Small intestine (tissue), 7 donors: ENCODE measurements around the gene MASP2. TPM values are rescaled to one million over a fixed set of nuclear protein-coding genes. Genes with fewer than 3 reads are reported as not detected.

Source experiments
- DNase-seq, 2 donors: peaks; one replicate each; pipeline versions ENCODE4 v3.0.0 to v3.0.0-alpha.2; 2013
- FAIRE-seq: peaks from 2 replicates; lab custom pipeline; 2012; peaks lifted over from hg19 to GRCh38; lab: Jason Lieb, UNC
- H3K27ac ChIP-seq, 3 donors: one replicate each; pipeline ENCODE4 v1.5.1; 2013; ENCODE audit warnings: low read length in 2 of 3, mild to moderate bottlenecking in 2 of 3, control low read depth in 1 of 3, inconsistent platforms in 1 of 3, low read depth in 1 of 3, moderate library complexity in 1 of 3
- H3K27me3 ChIP-seq, 3 donors: one replicate each; pipeline ENCODE4 v1.6.1; 2013; ENCODE audit warnings: low read length in 3 of 3, inconsistent platforms in 1 of 3; ENCODE audit not compliant: control insufficient read depth in 3 of 3, insufficient read depth in 3 of 3
- H3K36me3 ChIP-seq, 3 donors: one replicate each; pipeline ENCODE4 v1.6.1; 2013; ENCODE audit warnings: low read length in 3 of 3, inconsistent platforms in 1 of 3, low read depth in 1 of 3, mild to moderate bottlenecking in 1 of 3, moderate library complexity in 1 of 3; ENCODE audit not compliant: control insufficient read depth in 3 of 3, insufficient read depth in 2 of 3
- H3K4me1 ChIP-seq, 3 donors: one replicate each; pipeline ENCODE4 v1.6.1; 2013; ENCODE audit warnings: low read length in 2 of 3, inconsistent platforms in 1 of 3, low read depth in 1 of 3, mild to moderate bottlenecking in 1 of 3, moderate library complexity in 1 of 3; ENCODE audit not compliant: control insufficient read depth in 3 of 3, insufficient read depth in 2 of 3
- H3K4me3 ChIP-seq, 3 donors: one replicate each; pipeline ENCODE4 v1.5.1; 2013; ENCODE audit warnings: low read length in 3 of 3, control low read depth in 1 of 3, inconsistent platforms in 1 of 3, low read depth in 1 of 3, mild to moderate bottlenecking in 1 of 3, moderate library complexity in 1 of 3
- H3K9me3 ChIP-seq, 2 donors: one replicate each; pipeline ENCODE4 v1.6.1; 2013; ENCODE audit warnings: low read depth in 1 of 2, low read length in 1 of 2; ENCODE audit not compliant: control insufficient read depth in 2 of 2, insufficient read depth in 1 of 2
- WGBS, 3 donors: extraction: QIAGEN DNeasy Blood & Tissue Kit; methylation state at CpG; one replicate each; pipeline ENCODE4 v1.1.7; 2013; 5-methylcytosine and 5-hydroxymethylcytosine counted together
- polyA plus RNA-seq, 4 donors: library from polyadenylated mRNA; stranded (reverse) in 3 of 4; unstranded in 1 of 4; fragments of 200-250 nt in 3 of 4; fragments of 120-200 nt in 1 of 4; gene quantifications; one replicate each; pipeline versions ENCODE4 v1.2.1 to v1.2.3, GENCODE V29; 2013
- donor health status: healthy with polysubstance abuse.
- donor health status: control.
- donor health status: control.
- donor health status: Bipolar disorder and iron deficiency.
- donor health status: healthy.

The MASP2 gene
- polyA plus RNA-seq, 4 donors = 4.7 TPM; not detected in 3

- FAIRE-seq (no peak), DNase-seq (no peak)
- 66 to 80% (median 66%) methylated on average over 4 of the region's 4 CpGs for WGBS, 3 donors
- Histone ChIP-seq H3K27ac (no peak overlapping the region), H3K27me3 (peaks cover 0 to 2% (median 0%) of the 10 kb centered on the region in 3 donors), H3K36me3 (no peaks in the 10 kb centered on the region), H3K4me3 (no peak overlapping the region), H3K9me3 (peaks cover 0 to 3% of the 10 kb centered on the region in 2 donors), H3K4me1 (no peaks in the 10 kb centered on the region)
These were observed 59.1 kb downstream of the MASP2 start for GRCh38 chr1:10987840-10988417.

GRCh38 chr1:10986525-10986890 lies 60.5 kb downstream of the MASP2 start:
- H3K4me1 ChIP-seq = no peaks in the 10 kb centered on the region
- H3K27me3 ChIP-seq = peaks cover 0 to 2% (median 0%) of the 10 kb centered on the region in 3 donors
- WGBS, 3 donors = 49 to 74% (median 72%) methylated on average over 7 of the region's 7 CpGs
- DNase-seq = no peak
- H3K27ac ChIP-seq = no peak overlapping the region
- no peaks in the 10 kb centered on the region for H3K36me3 ChIP-seq
- H3K4me3 ChIP-seq = no peak overlapping the region
- H3K9me3 ChIP-seq = peaks cover 0 to 3% of the 10 kb centered on the region in 2 donors
- no peak for FAIRE-seq

GRCh38 chr1:10980841-10981727 lies 66.0 kb downstream of the MASP2 start:
- H3K27me3 ChIP-seq = peaks cover 0 to 2% (median 0%) of the 10 kb centered on the region in 3 donors
- H3K9me3 ChIP-seq = peaks cover 0 to 3% of the 10 kb centered on the region in 2 donors
- peaks cover 0 to 8% (median 0%) of the 10 kb centered on the region in 3 donors for H3K4me1 ChIP-seq
- WGBS, 3 donors = 66 to 67% (median 66%) methylated on average over 9 of the region's 9 CpGs
- FAIRE-seq (no peak), DNase-seq (no peak)
- H3K36me3 ChIP-seq = no peaks in the 10 kb centered on the region
- no peak overlapping the region for H3K4me3 ChIP-seq
- no peak overlapping the region for H3K27ac ChIP-seq

- Histone ChIP-seq H3K4me3 (peak overlapping the region in 1 of 3 donors; percentile 3), H3K4me1 (peaks cover 0 to 8% (median 0%) of the 10 kb centered on the region in 3 donors), H3K36me3 (no peaks in the 10 kb centered on the region), H3K27ac (no peak overlapping the region), H3K9me3 (peaks cover 0 to 3% of the 10 kb centered on the region in 2 donors), H3K27me3 (peaks cover 0 to 2% (median 0%) of the 10 kb centered on the region in 3 donors)
- FAIRE-seq = no peak
- DNase-seq = peak; percentile 75 to 86
- WGBS, 3 donors = 10 to 15% (median 13%) methylated on average over 15 of the region's 15 CpGs
These were observed 66.9 kb downstream of the MASP2 start for GRCh38 chr1:10980094-10980577.

- no peaks in the 10 kb centered on the region for H3K36me3 ChIP-seq
- H3K27ac ChIP-seq = no peak overlapping the region
- no peak overlapping the region for H3K4me3 ChIP-seq
- H3K4me1 ChIP-seq = peaks cover 0 to 8% (median 0%) of the 10 kb centered on the region in 3 donors
- WGBS, 3 donors = 24 to 59% (median 42%) methylated on average over 13 of the region's 13 CpGs
- H3K9me3 ChIP-seq = peaks cover 0 to 3% of the 10 kb centered on the region in 2 donors
- no peak for FAIRE-seq
- H3K27me3 ChIP-seq = peaks cover 0 to 2% (median 0%) of the 10 kb centered on the region in 3 donors
- peak in 1 of 2 donors; percentile 62 for DNase-seq
These were observed 67.5 kb downstream of the MASP2 start for GRCh38 chr1:10979483-10979920.

GRCh38 chr1:10978719-10979118 lies 68.3 kb downstream of the MASP2 start:
- Histone ChIP-seq H3K4me3 (no peak overlapping the region), H3K27me3 (peaks cover 0 to 2% (median 0%) of the 10 kb centered on the region in 3 donors), H3K4me1 (peaks cover 0 to 8% (median 0%) of the 10 kb centered on the region in 3 donors), H3K36me3 (no peaks in the 10 kb centered on the region), H3K9me3 (no peaks in the 10 kb centered on the region), H3K27ac (no peak overlapping the region)
- DNase-seq (no peak), FAIRE-seq (no peak)
- WGBS, 3 donors = 61 to 83% (median 72%) methylated on average over 4 of the region's 4 CpGs

Other genes starting within 250 kb of the MASP2 start
- gene TARDBP, start 34.6 kb downstream of the MASP2 start, polyA plus RNA-seq = 100 to 1,000 TPM in 2 of 4 donors, 10 to 100 TPM in 2; 86.1 to 184 (median 116) TPM
- gene SRM, start 12.8 kb upstream of the MASP2 start, polyA plus RNA-seq = 10 to 100 TPM in 3 of 4 donors, 1 to 10 TPM in 1; 5.6 to 67.3 (median 26.4) TPM
- 10 to 100 TPM; 30.1 to 58.5 (median 34.8) TPM for gene EXOSC10, start 52.6 kb upstream of the MASP2 start, polyA plus RNA-seq
- gene ANGPTL7, start 142.1 kb upstream of the MASP2 start, polyA plus RNA-seq = under 1 TPM in 1 of 4 donors, not detected in 3; 0.73 TPM
- 10 to 100 TPM; 11.3 to 22.9 (median 17.7) TPM for gene MTOR, start 215.3 kb upstream of the MASP2 start, polyA plus RNA-seq
- 10 to 100 TPM in 2 of 4 donors, 1 to 10 TPM in 2; 3.2 to 12.8 (median 7.3) TPM for gene UBIAD1, start 226.0 kb upstream of the MASP2 start, polyA plus RNA-seq